Endothelial cell of umbilical vein (primary cell): Measurements from ENCODE around the gene ZNF22. TPM values are rescaled to one million over a fixed set of nuclear protein-coding genes. Genes with fewer than 3 reads are reported as not detected.

ENCODE experiments used
- BruUV-seq: library from RNA; stranded (reverse); fragments of 400-500 nt; replicated peaks from 2 replicates; lab custom pipeline; 2021; lab: Mats Ljungman, UMichigan
- CTCF ChIA-PET: fragments of 300-600, 350-600 bp; sonication (Branson Sonifier 250); formaldehyde crosslinking; loops from one replicate; lab custom pipeline; 2021; ENCODE audit warnings: antibody characterized with exemption, inconsistent platforms; lab: Charles Lee
- POLR2A ChIA-PET: fragments of 300-600, 350-600 bp; sonication (Branson Sonifier 250); formaldehyde crosslinking; loops from one replicate; lab custom pipeline; 2021; ENCODE audit warnings: antibody characterized with exemption, inconsistent platforms; lab: Charles Lee
- DNase-seq: peaks from one replicate; pipeline ENCODE4 v3.0.0-alpha.2; 2011; ENCODE audit warnings: low read depth, low spot score
- FAIRE-seq: peaks from 2 replicates; lab custom pipeline; 2011; peaks lifted over from hg19 to GRCh38; lab: Jason Lieb, UNC
- H2AFZ ChIP-seq: 2 replicates; pipeline ENCODE4 v1.6.0; 2012; ENCODE audit warnings: low read depth, low read length, control low read depth, inconsistent platforms
- H3K27ac ChIP-seq: 2 replicates; pipeline ENCODE4 v1.5.1; 2011; ENCODE audit warnings: low read depth, mild to moderate bottlenecking, control low read depth, low read length, moderate library complexity; ENCODE audit not compliant: insufficient read depth
- H3K27me3 ChIP-seq, 2 experiments: 2 replicates each; pipeline versions ENCODE4 v1.6.0 to v1.6.1; 2011; ENCODE audit warnings: low read length in 2 of 2, mixed read lengths in 1 of 2; ENCODE audit not compliant: control insufficient read depth in 2 of 2, insufficient read depth in 2 of 2
- H3K36me3 ChIP-seq, 2 experiments: 2 replicates in 1 of 2; 3 replicates in 1 of 2; pipeline ENCODE4 v1.5.1; 2011; ENCODE audit warnings: low read length in 2 of 2, mild to moderate bottlenecking in 1 of 2, moderate library complexity in 1 of 2; ENCODE audit not compliant: control insufficient read depth in 2 of 2, insufficient read depth in 2 of 2; ENCODE audit errors: extremely low read depth in 1 of 2
- H3K4me1 ChIP-seq: 3 replicates; pipeline ENCODE4 v1.5.1; 2011; ENCODE audit warnings: mild to moderate bottlenecking, low read length; ENCODE audit not compliant: control insufficient read depth, insufficient read depth; ENCODE audit errors: extremely low read depth
- H3K4me2 ChIP-seq: 2 replicates; pipeline ENCODE4 v1.6.1; 2011; ENCODE audit warnings: low read length, control low read depth, mixed read lengths; ENCODE audit not compliant: insufficient read depth
- H3K4me3 ChIP-seq, 3 experiments: fragments of 200-600 bp in 1 of 3; sonication (generic), shearing (Covaris generic) in 1 of 3; replicated peaks in 1 of 3; 2 replicates each; pipeline ENCODE4 v1.5.1; 2011 to 2016; ENCODE audit warnings: control low read depth in 3 of 3, low read length in 3 of 3, mild to moderate bottlenecking in 2 of 3, inconsistent platforms in 1 of 3, low read depth in 1 of 3, moderate library complexity in 1 of 3; ENCODE audit not compliant: insufficient read depth in 1 of 3
- H3K79me2 ChIP-seq: 2 replicates; pipeline ENCODE4 v1.6.0; 2012; ENCODE audit warnings: low read length, inconsistent platforms; ENCODE audit not compliant: control insufficient read depth, insufficient read depth
- H3K9ac ChIP-seq: replicated peaks from 2 replicates; pipeline ENCODE3; 2011; ENCODE audit warnings: low read length, control low read depth; ENCODE audit not compliant: insufficient read depth; ENCODE audit errors: extremely low read depth
- H3K9me1 ChIP-seq: replicated peaks from 3 replicates; pipeline ENCODE4 v1.6.0; 2011; ENCODE audit warnings: mild to moderate bottlenecking, low read length; ENCODE audit not compliant: control insufficient read depth, insufficient read depth; ENCODE audit errors: extremely low read depth
- H3K9me3 ChIP-seq: replicated peaks from 2 replicates; pipeline ENCODE4 v1.5.1; 2012; ENCODE audit warnings: low read length, inconsistent platforms; ENCODE audit not compliant: control insufficient read depth, insufficient read depth
- H4K20me1 ChIP-seq: replicated peaks from 2 replicates; pipeline ENCODE3; 2011; ENCODE audit warnings: mild to moderate bottlenecking, low read length; ENCODE audit not compliant: control insufficient read depth, insufficient read depth; ENCODE audit errors: extremely low read depth
- EZH2 ChIP-seq: IDR thresholded peaks from 2 replicates; pipeline ENCODE4 v1.6.1; 2012; ENCODE audit warnings: borderline replicate concordance, low read depth, mild to moderate bottlenecking, moderate library complexity, low read length, inconsistent platforms; ENCODE audit not compliant: severe bottlenecking
- FOS ChIP-seq: IDR thresholded peaks from 2 replicates; pipeline ENCODE4 v1.6.1; 2011; ENCODE audit warnings: mild to moderate bottlenecking, low read length, moderate library complexity, borderline replicate concordance; ENCODE audit not compliant: insufficient read depth
- GATA2 ChIP-seq: IDR thresholded peaks from 2 replicates; pipeline ENCODE4 v1.7.0; 2011; ENCODE audit warnings: low read depth, mild to moderate bottlenecking, moderate library complexity, mixed read lengths, low read length; ENCODE audit not compliant: insufficient read length, insufficient read depth
- JUN ChIP-seq: IDR thresholded peaks from 2 replicates; pipeline ENCODE4 v1.6.1; 2011; ENCODE audit warnings: borderline replicate concordance, low read depth; ENCODE audit not compliant: insufficient read length, insufficient read depth
- MYC ChIP-seq: IDR thresholded peaks from one replicate; pipeline ENCODE4 v1.6.1; 2011; ENCODE audit warnings: mild to moderate bottlenecking, low read depth, low read length
- POLR2A ChIP-seq: IDR thresholded peaks from 2 replicates; pipeline ENCODE4 v1.6.1; 2012; ENCODE audit warnings: low read depth, mild to moderate bottlenecking, control low read depth, low read length
- POLR2AphosphoS5 ChIP-seq: IDR thresholded peaks from 2 replicates; pipeline ENCODE4 v1.6.1; 2012; ENCODE audit warnings: low read depth, mild to moderate bottlenecking, control low read depth, low read length, moderate library complexity; ENCODE audit not compliant: insufficient read depth
- dilution Hi-C: fragments of 300-500 bp; cut with MboI; formaldehyde crosslinking; loops from one replicate; pipeline ENCODE4 v1.15.0; 2019; ENCODE audit warnings: low sequenced_read_pairs; ENCODE audit not compliant: extremely low pct_ligation_motif_present
- intact Hi-C: fragments of 100-400 bp; cut with micrococcal nuclease; formaldehyde crosslinking; loops from one replicate; pipeline ENCODE4 v1.10.0; 2022
- polyA plus RNA-seq, 4 experiments: library from polyadenylated mRNA; depleted of rRNA in 3 of 4; stranded (reverse) in 3 of 4; unstranded in 1 of 4; fragments of >200 nt; gene quantifications; 2 replicates each; pipeline versions ENCODE4 v1.2.1 to v1.2.3, GENCODE V29; 2011 to 2012; ENCODE audit warnings: missing spikeins in 1 of 4
- total RNA-seq: library from RNA; stranded (reverse); gene quantifications from 2 replicates; pipeline ENCODE4 v1.2.3, GENCODE V29; 2021
- TF ChIP-seq, protein P1 (sequence below): IDR thresholded peaks from 2 replicates; pipeline ENCODE4 v1.6.1; 2011; ENCODE audit not compliant: insufficient read depth, insufficient read length
- TF ChIP-seq, protein P2 (sequence below), 2 donors: IDR thresholded peaks; 1 replicate in 1 of 2; 2 replicates in 1 of 2; pipeline ENCODE4 v1.5.1; 2011; ENCODE audit warnings: low read length in 2 of 2, mild to moderate bottlenecking in 2 of 2, moderate library complexity in 2 of 2, control low read depth in 1 of 2, inconsistent platforms in 1 of 2, low read depth in 1 of 2; ENCODE audit not compliant: insufficient read depth in 1 of 2; ENCODE audit errors: extremely low read depth in 1 of 2

Gene ZNF22
- total and polyA plus RNA-seq, 2 donors (not counting 3 experiments of a cell fraction or from before 2014, with no cell fraction given) = 21.0 to 48.7 TPM

DNA sequence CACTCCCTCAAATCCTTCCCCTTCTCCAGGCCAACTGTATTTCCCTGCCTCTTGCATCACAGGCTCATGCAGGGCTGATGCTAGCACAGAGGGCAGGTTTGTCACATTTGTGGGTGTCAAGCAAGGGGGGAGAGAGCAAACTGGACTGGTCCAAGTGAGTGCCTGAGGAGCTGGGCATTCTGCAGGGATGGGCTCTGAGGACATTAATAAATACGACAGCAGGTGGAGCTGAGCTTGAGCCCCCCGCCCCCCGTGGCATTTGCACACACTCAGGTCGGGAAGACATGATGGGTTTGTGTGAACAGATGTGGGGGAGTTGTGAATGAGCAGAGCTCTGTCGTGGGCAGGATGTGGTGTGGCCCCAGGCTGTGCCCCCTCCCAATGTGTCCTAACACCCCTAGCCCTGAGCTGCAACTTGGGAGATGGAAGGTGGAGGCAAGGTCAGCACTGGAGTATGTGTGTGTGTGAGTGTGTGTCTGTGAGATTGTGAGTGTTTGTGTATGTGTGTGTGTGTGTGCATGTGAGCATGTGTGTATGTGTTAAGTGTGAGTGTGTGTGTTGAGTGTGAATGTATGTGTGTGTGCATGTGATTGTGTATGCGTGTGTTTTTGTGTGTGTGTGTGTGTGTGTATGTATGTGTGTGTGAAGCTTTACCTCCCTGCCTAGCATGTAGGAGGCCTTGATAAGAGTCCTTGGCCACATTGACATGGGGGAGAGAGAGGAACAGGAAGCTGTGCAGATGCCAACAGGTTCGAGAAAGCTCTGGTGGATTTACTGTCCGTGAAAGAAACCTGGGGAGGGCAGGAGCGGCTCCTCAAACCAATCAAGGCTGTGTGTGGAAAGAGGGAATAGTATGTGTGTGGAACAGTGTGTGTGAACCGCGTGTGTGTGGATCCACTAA, 32.0 kb upstream of the ZNF22 start:
- no peaks in the 10 kb centered on the region for H3K9me1 ChIP-seq
- no peak for DNase-seq
- no peaks in the 10 kb centered on the region for H3K27me3 ChIP-seq
- no peak for FAIRE-seq
- no peak overlapping the region for H3K27ac ChIP-seq
- TF ChIP-seq POLR2A = no peak
- no peak overlapping the region for H3K9ac ChIP-seq
- no peak overlapping the region for H3K4me2 ChIP-seq
- H4K20me1 ChIP-seq = no peaks in the 10 kb centered on the region
- no peak overlapping the region for H3K4me3 ChIP-seq
- no peaks in the 10 kb centered on the region for H3K9me3 ChIP-seq
- no peak overlapping the region for H2AFZ ChIP-seq
- dilution Hi-C loops = no loop called here
- ChIA-PET POLR2A (interaction anchor here (1.4 kb wide), 1 partner anchor 9 kb away, joined by 5 read pairs; the partner anchor contains the start of gene DEPP1), CTCF (interaction anchor here (1.3 kb wide), 1 partner anchor 35 kb away, joined by 5 read pairs; no protein-coding TSS in a partner anchor)
- BruUV-seq = no TSS peak
- H3K79me2 ChIP-seq = no peaks in the 10 kb centered on the region
- intact Hi-C loops = no loop called here
- no peaks in the 10 kb centered on the region for H3K36me3 ChIP-seq
- no peaks in the 10 kb centered on the region for H3K4me1 ChIP-seq

- ChIA-PET POLR2A (no interaction called here), CTCF (no interaction called here)
- FAIRE-seq (no peak), DNase-seq (no peak)
- Histone ChIP-seq H4K20me1 (no peaks in the 10 kb centered on the region), H3K27me3 (no peaks in the 10 kb centered on the region), H2AFZ (no peak overlapping the region), H3K36me3 (no peaks in the 10 kb centered on the region), H3K9me1 (no peaks in the 10 kb centered on the region), H3K4me3 (no peak overlapping the region), H3K9me3 (no peaks in the 10 kb centered on the region), H3K9ac (no peak overlapping the region), H3K4me2 (no peak overlapping the region), H3K4me1 (peaks cover 3% of the 10 kb centered on the region), H3K79me2 (no peaks in the 10 kb centered on the region), H3K27ac (no peak overlapping the region)
- TF ChIP-seq, protein P1, sequence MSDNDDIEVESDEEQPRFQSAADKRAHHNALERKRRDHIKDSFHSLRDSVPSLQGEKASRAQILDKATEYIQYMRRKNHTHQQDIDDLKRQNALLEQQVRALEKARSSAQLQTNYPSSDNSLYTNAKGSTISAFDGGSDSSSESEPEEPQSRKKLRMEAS = no peak
- no peak for TF ChIP-seq GATA2
- no peak for TF ChIP-seq FOS
- TF ChIP-seq, protein P2, sequence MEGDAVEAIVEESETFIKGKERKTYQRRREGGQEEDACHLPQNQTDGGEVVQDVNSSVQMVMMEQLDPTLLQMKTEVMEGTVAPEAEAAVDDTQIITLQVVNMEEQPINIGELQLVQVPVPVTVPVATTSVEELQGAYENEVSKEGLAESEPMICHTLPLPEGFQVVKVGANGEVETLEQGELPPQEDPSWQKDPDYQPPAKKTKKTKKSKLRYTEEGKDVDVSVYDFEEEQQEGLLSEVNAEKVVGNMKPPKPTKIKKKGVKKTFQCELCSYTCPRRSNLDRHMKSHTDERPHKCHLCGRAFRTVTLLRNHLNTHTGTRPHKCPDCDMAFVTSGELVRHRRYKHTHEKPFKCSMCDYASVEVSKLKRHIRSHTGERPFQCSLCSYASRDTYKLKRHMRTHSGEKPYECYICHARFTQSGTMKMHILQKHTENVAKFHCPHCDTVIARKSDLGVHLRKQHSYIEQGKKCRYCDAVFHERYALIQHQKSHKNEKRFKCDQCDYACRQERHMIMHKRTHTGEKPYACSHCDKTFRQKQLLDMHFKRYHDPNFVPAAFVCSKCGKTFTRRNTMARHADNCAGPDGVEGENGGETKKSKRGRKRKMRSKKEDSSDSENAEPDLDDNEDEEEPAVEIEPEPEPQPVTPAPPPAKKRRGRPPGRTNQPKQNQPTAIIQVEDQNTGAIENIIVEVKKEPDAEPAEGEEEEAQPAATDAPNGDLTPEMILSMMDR (IDR thresholded peaks at IDR 0.05; ENCODE audit: extremely low read depth in 1 of 2, insufficient read depth in 1 of 2, low read depth in 1 of 2, low read length in 2 of 2) = no peak
- TF ChIP-seq POLR2AphosphoS5 = no peak
- no peak for TF ChIP-seq POLR2A
- no peak for TF ChIP-seq MYC
- TF ChIP-seq EZH2 = no peak
- no peak for TF ChIP-seq JUN
- dilution Hi-C loops (no loop called here), intact Hi-C loops (loop anchor here (10.0 kb wide), 1 partner anchor 1295 kb away; no protein-coding TSS in a partner anchor)
- BruUV-seq = no TSS peak
Observed at GRCh38 chr10:44969854-44970253, 30.9 kb upstream of the ZNF22 start.
